PFSK-1 (cell line): ENCODE data around the gene MFSD12.
A peak's percentile ranks its signal among the peaks of the same experiment; 100 is the strongest.

Source experiments
- POLR2AphosphoS5 ChIP-seq: IDR thresholded peaks from 2 replicates; pipeline ENCODE4 v1.6.1; 2012; ENCODE audit warnings: low read depth, mild to moderate bottlenecking, control low read depth, low read length, moderate library complexity
- TAF1 ChIP-seq: IDR thresholded peaks from 2 replicates; pipeline ENCODE4 v1.6.1; 2012; ENCODE audit warnings: low read length, control low read depth, borderline replicate concordance; ENCODE audit not compliant: insufficient read depth
- TF ChIP-seq, protein P1 (sequence below), 2 experiments: IDR thresholded peaks; 2 replicates each; pipeline versions ENCODE4 v1.6.1 to v1.8.0; 2011 to 2012; ENCODE audit warnings: low read depth in 2 of 2, low read length in 2 of 2, control low read depth in 1 of 2, inconsistent platforms in 1 of 2, mild to moderate bottlenecking in 1 of 2, moderate library complexity in 1 of 2; ENCODE audit not compliant: insufficient read depth in 1 of 2

DNA sequence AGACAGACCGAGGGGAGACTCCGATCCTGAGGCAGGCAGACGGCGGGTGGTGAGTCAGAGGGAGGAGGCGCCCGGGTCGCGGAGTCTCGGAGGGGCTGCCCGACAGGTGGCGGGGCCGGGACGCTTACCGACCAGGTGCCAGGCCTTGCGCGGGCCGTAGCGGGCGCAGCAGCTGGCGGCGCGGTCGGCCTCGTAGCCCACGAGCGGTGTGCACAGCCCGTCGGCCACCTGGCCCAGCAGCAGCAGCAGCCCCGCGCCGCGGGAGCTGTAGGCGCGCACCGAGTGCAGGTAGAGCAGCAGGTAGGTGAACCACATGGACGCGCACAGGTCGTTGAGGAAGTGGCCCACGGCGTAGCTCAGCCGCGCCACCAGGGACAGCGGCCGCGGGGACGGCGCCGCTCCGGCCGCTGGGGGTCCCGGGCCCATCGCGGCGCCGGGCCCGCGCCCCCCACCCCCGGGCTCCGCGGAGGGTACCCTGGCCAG, 367 bp downstream of the MFSD12 start:
- TF ChIP-seq, protein P1, sequence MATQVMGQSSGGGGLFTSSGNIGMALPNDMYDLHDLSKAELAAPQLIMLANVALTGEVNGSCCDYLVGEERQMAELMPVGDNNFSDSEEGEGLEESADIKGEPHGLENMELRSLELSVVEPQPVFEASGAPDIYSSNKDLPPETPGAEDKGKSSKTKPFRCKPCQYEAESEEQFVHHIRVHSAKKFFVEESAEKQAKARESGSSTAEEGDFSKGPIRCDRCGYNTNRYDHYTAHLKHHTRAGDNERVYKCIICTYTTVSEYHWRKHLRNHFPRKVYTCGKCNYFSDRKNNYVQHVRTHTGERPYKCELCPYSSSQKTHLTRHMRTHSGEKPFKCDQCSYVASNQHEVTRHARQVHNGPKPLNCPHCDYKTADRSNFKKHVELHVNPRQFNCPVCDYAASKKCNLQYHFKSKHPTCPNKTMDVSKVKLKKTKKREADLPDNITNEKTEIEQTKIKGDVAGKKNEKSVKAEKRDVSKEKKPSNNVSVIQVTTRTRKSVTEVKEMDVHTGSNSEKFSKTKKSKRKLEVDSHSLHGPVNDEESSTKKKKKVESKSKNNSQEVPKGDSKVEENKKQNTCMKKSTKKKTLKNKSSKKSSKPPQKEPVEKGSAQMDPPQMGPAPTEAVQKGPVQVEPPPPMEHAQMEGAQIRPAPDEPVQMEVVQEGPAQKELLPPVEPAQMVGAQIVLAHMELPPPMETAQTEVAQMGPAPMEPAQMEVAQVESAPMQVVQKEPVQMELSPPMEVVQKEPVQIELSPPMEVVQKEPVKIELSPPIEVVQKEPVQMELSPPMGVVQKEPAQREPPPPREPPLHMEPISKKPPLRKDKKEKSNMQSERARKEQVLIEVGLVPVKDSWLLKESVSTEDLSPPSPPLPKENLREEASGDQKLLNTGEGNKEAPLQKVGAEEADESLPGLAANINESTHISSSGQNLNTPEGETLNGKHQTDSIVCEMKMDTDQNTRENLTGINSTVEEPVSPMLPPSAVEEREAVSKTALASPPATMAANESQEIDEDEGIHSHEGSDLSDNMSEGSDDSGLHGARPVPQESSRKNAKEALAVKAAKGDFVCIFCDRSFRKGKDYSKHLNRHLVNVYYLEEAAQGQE (IDR thresholded peaks at IDR 0.05; ENCODE audit: insufficient read depth in 1 of 2, low read depth in 2 of 2, low read length in 2 of 2) = peak; percentile 58 to 80; a peak in 3 of 4 replicates
- TF ChIP-seq TAF1 (no peak), POLR2AphosphoS5 (no peak)
